GM18498 (cell line): ENCODE measurements around the gene FNTB.
A peak's percentile ranks its signal among the peaks of the same experiment; 100 is the strongest.
"Not testable (repeated sequence)": the region's sequence is repeated elsewhere in the genome, so short reads cannot be mapped to it uniquely, and the experiment has no call there.

Source experiments
- ATAC-seq: cut with Tn5 transposase; IDR thresholded peaks from one replicate; pipeline ENCODE4 v1.9.1; 2021; ENCODE audit warnings: mild to moderate bottlenecking, moderate library complexity; ENCODE audit not compliant: unreplicated experiment

Gene FNTB

GRCh38 chr14:65080960-65081747 is 94.5 kb downstream of the FNTB start:
- no peak for ATAC-seq

- no peak for ATAC-seq
These were observed 96.2 kb downstream of the FNTB start for GRCh38 chr14:65082930-65083329.

GRCh38 chr14:65084554-65085505 is 98.1 kb downstream of the FNTB start:
- no peak for ATAC-seq

GRCh38 chr14:65086686-65087085 is 100.0 kb downstream of the FNTB start:
- ATAC-seq: not testable (repeated sequence)

GRCh38 chr14:65087835-65088234 is 101.1 kb downstream of the FNTB start:
- ATAC-seq: not testable (repeated sequence)

- ATAC-seq: no peak
These were observed 105.7 kb downstream of the FNTB start for GRCh38 chr14:65092349-65092748.

GRCh38 chr14:65095633-65096205 is 109.0 kb downstream of the FNTB start:
- no peak for ATAC-seq

- no peak for ATAC-seq
These were observed 109.8 kb downstream of the FNTB start for GRCh38 chr14:65096323-65097089.

- no peak for ATAC-seq
These were observed 111.9 kb downstream of the FNTB start for GRCh38 chr14:65098586-65098985.

- no peak for ATAC-seq
These were observed 114.3 kb downstream of the FNTB start for GRCh38 chr14:65100922-65101541.

- peak; percentile 5 for ATAC-seq
These were observed 115.1 kb downstream of the FNTB start for GRCh38 chr14:65101631-65102440.

GRCh38 chr14:65102441-65103149 is 115.9 kb downstream of the FNTB start, which contains the start of gene MAX:
Gene MAX (minus strand): TSS chr14:65102517. CDS start chr14:65102339, 178 bp downstream.
- peak; percentile 91 for ATAC-seq

GRCh38 chr14:65103150-65103760 is 116.6 kb downstream of the FNTB start:
- no peak for ATAC-seq

GRCh38 chr14:65104791-65105190 is 118.1 kb downstream of the FNTB start:
- no peak for ATAC-seq

- ATAC-seq: no peak
These were observed 119.6 kb downstream of the FNTB start for GRCh38 chr14:65106316-65106715.

GRCh38 chr14:65106736-65107135 is 120.0 kb downstream of the FNTB start:
- no peak for ATAC-seq

- no peak for ATAC-seq
These were observed 120.5 kb downstream of the FNTB start for GRCh38 chr14:65107200-65107599.

- ATAC-seq: no peak
These were observed 122.7 kb downstream of the FNTB start for GRCh38 chr14:65109357-65109756.
